ENCODE measurements around the gene GPR160.

- TF ChIP-seq POLR2A (IDR thresholded peaks at IDR 0.05): no peak
- TF ChIP-seq, protein P1, sequence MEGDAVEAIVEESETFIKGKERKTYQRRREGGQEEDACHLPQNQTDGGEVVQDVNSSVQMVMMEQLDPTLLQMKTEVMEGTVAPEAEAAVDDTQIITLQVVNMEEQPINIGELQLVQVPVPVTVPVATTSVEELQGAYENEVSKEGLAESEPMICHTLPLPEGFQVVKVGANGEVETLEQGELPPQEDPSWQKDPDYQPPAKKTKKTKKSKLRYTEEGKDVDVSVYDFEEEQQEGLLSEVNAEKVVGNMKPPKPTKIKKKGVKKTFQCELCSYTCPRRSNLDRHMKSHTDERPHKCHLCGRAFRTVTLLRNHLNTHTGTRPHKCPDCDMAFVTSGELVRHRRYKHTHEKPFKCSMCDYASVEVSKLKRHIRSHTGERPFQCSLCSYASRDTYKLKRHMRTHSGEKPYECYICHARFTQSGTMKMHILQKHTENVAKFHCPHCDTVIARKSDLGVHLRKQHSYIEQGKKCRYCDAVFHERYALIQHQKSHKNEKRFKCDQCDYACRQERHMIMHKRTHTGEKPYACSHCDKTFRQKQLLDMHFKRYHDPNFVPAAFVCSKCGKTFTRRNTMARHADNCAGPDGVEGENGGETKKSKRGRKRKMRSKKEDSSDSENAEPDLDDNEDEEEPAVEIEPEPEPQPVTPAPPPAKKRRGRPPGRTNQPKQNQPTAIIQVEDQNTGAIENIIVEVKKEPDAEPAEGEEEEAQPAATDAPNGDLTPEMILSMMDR (IDR thresholded peaks at IDR 0.05): no peak
Measured at GRCh38 chr3:170010498-170010897, 27.3 kb upstream of the GPR160 start.

Data from body of pancreas (tissue), 4 donors.